GM12865 (cell line): ENCODE data around the gene NANOS2.

Source experiments
- DNase-seq: peaks from one replicate; pipeline ENCODE4 v3.0.0; 2010; ENCODE audit warnings: low read depth
- H3K4me3 ChIP-seq: 2 replicates; pipeline ENCODE4 v1.5.1; 2011; ENCODE audit warnings: mild to moderate bottlenecking, low read depth, low read length, control low read depth
- CTCF ChIP-seq: IDR thresholded peaks from 2 replicates; pipeline ENCODE4 v1.5.1; 2011; ENCODE audit warnings: low read length, control low read depth, low read depth, inconsistent platforms; ENCODE audit not compliant: insufficient read depth; ENCODE audit errors: missing control alignments

The NANOS2 gene

DNA sequence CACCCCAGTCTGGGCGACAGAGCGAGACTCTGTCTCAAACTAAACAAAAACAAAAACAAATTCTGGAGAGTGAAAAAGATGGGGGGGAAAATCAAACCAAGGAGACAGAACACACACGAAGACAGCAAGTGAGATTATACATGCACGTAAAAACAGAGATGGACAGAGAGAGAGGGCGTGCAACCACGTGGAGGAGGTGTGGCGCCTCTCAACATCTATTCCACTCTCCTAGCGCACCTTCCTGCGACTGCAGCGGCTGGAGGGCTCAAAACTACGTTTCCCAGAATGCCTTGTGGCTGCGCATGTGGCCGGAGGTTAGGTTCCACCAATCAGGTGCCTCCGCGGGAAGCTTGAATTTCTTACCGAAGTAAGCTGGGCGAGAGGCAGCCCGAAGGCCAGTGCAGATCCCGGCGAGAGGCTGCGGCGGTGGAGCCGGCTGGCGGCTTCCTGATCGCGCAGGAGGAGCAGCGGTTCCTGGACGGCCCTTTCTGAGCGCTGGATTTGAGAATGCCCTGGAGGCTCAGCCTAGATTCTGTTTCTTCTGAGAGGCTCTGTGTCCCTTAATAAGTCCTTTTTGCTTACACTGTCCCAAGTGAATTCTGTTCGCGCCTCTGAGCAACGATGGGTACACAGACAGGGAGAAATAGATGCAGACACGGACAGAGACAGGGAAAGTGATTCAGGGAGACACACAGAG lies 13.1 kb upstream of the NANOS2 start:
- peak; percentile 95 for DNase-seq
- 0 out of 2 replicates have a peak overlapping the region, but pooled peaks have one; percentile 4 for H3K4me3 ChIP-seq
- TF ChIP-seq CTCF, result no peak

DNA sequence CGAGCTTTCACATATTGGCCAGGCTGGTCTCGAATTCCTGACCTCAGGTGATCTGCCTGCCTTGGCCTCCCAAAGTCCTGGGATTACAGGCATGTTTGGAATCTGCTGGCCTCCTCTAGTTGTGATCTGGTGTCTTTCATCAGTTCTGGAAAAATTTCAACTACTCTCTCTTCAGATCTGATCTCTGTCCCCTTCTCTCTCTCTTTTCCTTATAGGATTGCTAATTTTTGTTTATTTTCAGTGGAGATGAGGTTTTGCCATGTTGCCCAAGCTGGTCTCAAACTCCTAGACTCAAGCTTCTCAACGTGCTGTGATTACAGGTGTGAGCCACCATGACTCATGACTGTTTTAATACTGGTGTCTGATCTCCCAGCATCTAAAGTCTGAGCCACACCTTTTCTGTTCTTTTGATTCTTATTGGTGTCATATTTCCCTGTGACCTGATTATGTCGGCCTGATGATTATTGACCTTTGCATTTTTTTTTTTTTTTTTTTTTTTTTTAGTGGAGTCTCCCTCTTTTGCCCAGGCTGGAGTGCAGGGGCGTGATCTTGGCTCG lies 10.4 kb upstream of the NANOS2 start:
- no peak for TF ChIP-seq CTCF
- H3K4me3 ChIP-seq, result no peak overlapping the region
- no peak for DNase-seq

- H3K4me3 ChIP-seq, result no peak overlapping the region
- peak; percentile 27 for DNase-seq
- TF ChIP-seq CTCF, result peak; percentile 38
Observed at GRCh38 chr19:45922281-45922680, 7.7 kb upstream of the NANOS2 start.

- no peak overlapping the region for H3K4me3 ChIP-seq
- DNase-seq, result no peak
- TF ChIP-seq CTCF, result no peak
Observed at GRCh38 chr19:45920458-45920857, 5.9 kb upstream of the NANOS2 start.

GRCh38 chr19:45919678-45920077 lies 5.1 kb upstream of the NANOS2 start:
- no peak for DNase-seq
- no peak overlapping the region for H3K4me3 ChIP-seq
- no peak for TF ChIP-seq CTCF

DNA sequence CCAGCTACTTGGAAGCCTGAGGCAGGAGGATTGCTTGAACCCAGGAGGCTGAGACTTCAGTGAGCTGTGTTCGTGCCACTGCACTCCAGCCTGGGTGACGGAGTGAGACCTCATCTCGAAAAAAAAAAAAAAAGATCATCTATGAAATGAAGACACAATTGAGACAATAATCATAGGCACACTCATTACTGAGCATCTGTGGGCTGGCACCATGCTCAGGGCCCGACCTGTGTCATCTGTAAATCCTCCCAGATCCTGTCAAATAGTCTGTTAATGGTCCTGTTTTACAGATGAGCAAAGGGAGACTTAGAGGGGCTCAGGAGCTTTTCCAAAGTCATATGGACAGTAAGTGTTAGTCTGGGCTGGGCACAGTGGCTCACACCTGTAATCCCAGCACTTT lies 4.1 kb upstream of the NANOS2 start:
- no peak for TF ChIP-seq CTCF
- no peak overlapping the region for H3K4me3 ChIP-seq
- no peak for DNase-seq
